ENCODE results near the gene C1RL. TPM values are rescaled to one million over a fixed set of nuclear protein-coding genes. Genes with fewer than 3 reads are reported as not detected.

The C1RL gene
- total and polyA plus RNA-seq, 7 donors = 2.7 to 17.0 (median 14.6) TPM

- Histone ChIP-seq H3K36me3 (ENCODE audit: insufficient read depth in 1 of 2, low read depth in 1 of 2) (peaks cover 0 to 24% of the 10 kb centered on the region in 2 donors), H3K9me3 (no peaks in the 10 kb centered on the region), H3K4me3 (no peak overlapping the region), H3K27me3 (ENCODE audit: insufficient read depth in 3 of 3, low read length in 2 of 3) (no peaks in the 10 kb centered on the region), H3K27ac (no peak overlapping the region), H3K4me1 (no peaks in the 10 kb centered on the region)
- TF ChIP-seq, protein P1, sequence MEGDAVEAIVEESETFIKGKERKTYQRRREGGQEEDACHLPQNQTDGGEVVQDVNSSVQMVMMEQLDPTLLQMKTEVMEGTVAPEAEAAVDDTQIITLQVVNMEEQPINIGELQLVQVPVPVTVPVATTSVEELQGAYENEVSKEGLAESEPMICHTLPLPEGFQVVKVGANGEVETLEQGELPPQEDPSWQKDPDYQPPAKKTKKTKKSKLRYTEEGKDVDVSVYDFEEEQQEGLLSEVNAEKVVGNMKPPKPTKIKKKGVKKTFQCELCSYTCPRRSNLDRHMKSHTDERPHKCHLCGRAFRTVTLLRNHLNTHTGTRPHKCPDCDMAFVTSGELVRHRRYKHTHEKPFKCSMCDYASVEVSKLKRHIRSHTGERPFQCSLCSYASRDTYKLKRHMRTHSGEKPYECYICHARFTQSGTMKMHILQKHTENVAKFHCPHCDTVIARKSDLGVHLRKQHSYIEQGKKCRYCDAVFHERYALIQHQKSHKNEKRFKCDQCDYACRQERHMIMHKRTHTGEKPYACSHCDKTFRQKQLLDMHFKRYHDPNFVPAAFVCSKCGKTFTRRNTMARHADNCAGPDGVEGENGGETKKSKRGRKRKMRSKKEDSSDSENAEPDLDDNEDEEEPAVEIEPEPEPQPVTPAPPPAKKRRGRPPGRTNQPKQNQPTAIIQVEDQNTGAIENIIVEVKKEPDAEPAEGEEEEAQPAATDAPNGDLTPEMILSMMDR (IDR thresholded peaks at IDR 0.05) = no peak
- ATAC-seq (no peak), DNase-seq (no peak)
- intact Hi-C loops (cut with DNase I) = no loop called here
Observed at GRCh38 chr12:7083125-7083524, 25.9 kb downstream of the C1RL start.

DNA sequence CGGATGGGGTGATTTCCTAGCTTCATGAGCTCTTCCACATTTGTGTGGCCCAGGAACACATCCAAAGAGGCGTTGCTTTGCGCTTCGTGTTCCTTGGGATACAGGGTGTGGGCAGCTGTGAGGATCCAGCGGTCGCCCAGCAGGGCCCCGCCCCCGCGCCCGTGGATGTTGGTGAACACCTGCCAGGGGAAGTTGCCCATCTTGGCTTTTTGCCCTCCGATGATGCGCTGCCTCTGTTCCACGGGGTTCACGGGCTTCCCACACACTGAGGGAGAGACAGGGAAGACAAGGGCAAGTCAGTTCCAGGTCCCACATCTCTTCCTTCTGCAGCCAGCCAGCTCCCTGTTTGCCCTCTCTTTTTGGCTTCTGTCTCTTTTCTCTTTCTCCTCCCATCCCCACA, 28.0 kb downstream of the C1RL start:
- TF ChIP-seq, protein P1 (IDR thresholded peaks at IDR 0.05) = no peak
- Histone ChIP-seq H3K4me1 (no peaks in the 10 kb centered on the region), H3K27me3 (ENCODE audit: insufficient read depth in 3 of 3, low read length in 2 of 3) (no peaks in the 10 kb centered on the region), H3K9me3 (no peaks in the 10 kb centered on the region), H3K27ac (no peak overlapping the region), H3K36me3 (ENCODE audit: insufficient read depth in 1 of 2, low read depth in 1 of 2) (peaks cover 0 to 16% of the 10 kb centered on the region in 2 donors), H3K4me3 (no peak overlapping the region)
- ATAC-seq = peak in 1 of 4 donors; percentile 9
- 60 to 66% (median 62%) methylated on average over 14 of the region's 14 CpGs for WGBS, 3 donors
- no peak for DNase-seq
- intact Hi-C loops (cut with DNase I) = no loop called here

DNA sequence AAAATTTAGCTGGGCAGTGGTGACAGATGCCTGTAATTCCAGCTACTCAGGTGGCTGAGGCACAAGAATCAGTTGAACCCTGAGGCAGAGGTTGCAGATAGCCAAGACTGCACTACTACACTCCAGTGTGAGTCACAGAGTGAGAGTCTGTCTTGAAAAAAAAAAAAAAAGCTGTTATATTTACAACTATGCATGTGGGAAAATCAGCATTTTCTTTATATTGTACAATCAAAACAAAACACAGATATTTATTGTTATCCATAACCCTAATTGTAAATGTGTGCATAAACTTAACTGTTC, 29.2 kb downstream of the C1RL start:
- TF ChIP-seq, protein P1 (IDR thresholded peaks at IDR 0.05) = no peak
- Histone ChIP-seq H3K36me3 (ENCODE audit: insufficient read depth in 1 of 2, low read depth in 1 of 2) (peaks cover 0 to 16% of the 10 kb centered on the region in 2 donors), H3K4me1 (no peaks in the 10 kb centered on the region), H3K27ac (no peak overlapping the region), H3K4me3 (no peak overlapping the region), H3K9me3 (no peaks in the 10 kb centered on the region), H3K27me3 (ENCODE audit: insufficient read depth in 3 of 3, low read length in 2 of 3) (no peaks in the 10 kb centered on the region)
- DNase-seq = no peak
- peak in 2 of 4 donors; percentile 50 to 69 for ATAC-seq
- intact Hi-C loops (cut with DNase I) = no loop called here

DNA sequence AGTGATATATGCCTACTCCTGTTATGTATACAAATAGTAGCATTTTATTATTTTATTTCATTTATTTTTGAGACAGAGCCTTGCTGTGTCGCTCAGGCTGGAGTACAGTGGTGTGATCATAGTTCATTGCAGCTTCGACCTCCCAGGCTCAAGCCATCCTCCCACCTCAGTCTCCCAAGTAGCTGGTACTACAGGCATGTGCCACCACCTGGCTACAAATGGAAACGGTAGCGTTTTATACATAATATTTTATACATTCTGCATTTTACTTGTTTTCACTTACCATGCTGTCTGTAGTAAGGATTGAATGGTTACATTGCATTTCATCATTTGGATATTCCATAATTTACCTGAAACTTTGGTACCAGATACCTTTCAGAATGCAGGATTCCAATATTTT, 30.9 kb downstream of the C1RL start:
- H3K27ac ChIP-seq = no peak overlapping the region
- H3K4me1 ChIP-seq = no peaks in the 10 kb centered on the region
- ATAC-seq (no peak), DNase-seq (no peak)
- no peaks in the 10 kb centered on the region for H3K27me3 ChIP-seq (ENCODE audit: insufficient read depth in 3 of 3, low read length in 2 of 3)
- intact Hi-C loops (cut with DNase I) = no loop called here
- no peak overlapping the region for H3K4me3 ChIP-seq
- 66 to 74% (median 67%) methylated on average over 4 of the region's 4 CpGs for WGBS, 3 donors
- H3K9me3 ChIP-seq = no peaks in the 10 kb centered on the region
- TF ChIP-seq, protein P1 (IDR thresholded peaks at IDR 0.05) = no peak
- peaks cover 0 to 15% of the 10 kb centered on the region in 2 donors for H3K36me3 ChIP-seq (ENCODE audit: insufficient read depth in 1 of 2, low read depth in 1 of 2)

DNA sequence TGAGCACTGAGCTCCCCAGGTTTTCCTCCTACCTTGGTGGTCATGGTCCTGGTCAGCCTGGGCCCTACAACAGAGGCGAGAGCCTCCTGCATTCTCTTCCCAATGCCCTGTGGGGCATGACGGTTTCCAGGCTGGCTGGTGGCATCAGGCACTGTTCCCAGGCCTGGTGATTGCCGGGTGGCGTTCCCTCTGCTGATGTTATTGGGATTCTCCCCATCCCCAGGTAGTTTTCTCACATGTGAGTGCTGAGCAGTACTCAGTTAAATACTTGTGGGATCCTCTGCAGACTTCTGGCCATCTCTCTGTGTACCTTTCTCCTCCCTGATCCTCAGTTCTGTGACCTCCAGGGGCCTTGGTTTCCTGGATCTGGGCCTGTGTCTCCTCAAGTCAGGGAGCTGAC, 32.5 kb downstream of the C1RL start:
- H3K4me3 ChIP-seq = no peak overlapping the region
- H3K36me3 ChIP-seq (ENCODE audit: insufficient read depth in 1 of 2, low read depth in 1 of 2) = peaks cover 0 to 1% of the 10 kb centered on the region in 2 donors
- no peaks in the 10 kb centered on the region for H3K9me3 ChIP-seq
- H3K27me3 ChIP-seq (ENCODE audit: insufficient read depth in 3 of 3, low read length in 2 of 3) = no peaks in the 10 kb centered on the region
- intact Hi-C loops (cut with DNase I) = no loop called here
- TF ChIP-seq, protein P1 (IDR thresholded peaks at IDR 0.05) = no peak
- no peak for ATAC-seq
- H3K27ac ChIP-seq = no peak overlapping the region
- H3K4me1 ChIP-seq = no peaks in the 10 kb centered on the region
- DNase-seq = no peak
- 92 to 95% (median 93%) methylated on average over 4 of the region's 4 CpGs for WGBS, 3 donors
